GM12878 (cell line): Measurements from ENCODE around the gene DCAF5.

ENCODE experiments used
- ATF7 ChIP-seq: fragments of 450-650 bp; IDR thresholded peaks from 2 replicates; pipeline ENCODE4 v1.6.1; 2016; ENCODE audit warnings: low read depth, mild to moderate bottlenecking
- EZH2 ChIP-seq: IDR thresholded peaks from 2 replicates; pipeline ENCODE4 v1.6.1; 2012; ENCODE audit warnings: low read depth, mild to moderate bottlenecking, control low read depth, inconsistent platforms, low read length, borderline replicate concordance; ENCODE audit not compliant: control insufficient read depth
- REST ChIP-seq: IDR thresholded peaks from 2 replicates; pipeline ENCODE4 v1.6.1; 2012; ENCODE audit warnings: mild to moderate bottlenecking, low read depth, low read length
- SMAD1 ChIP-seq: fragments of 450-650 bp; IDR thresholded peaks from 2 replicates; pipeline ENCODE4 v1.6.1; 2018; ENCODE audit warnings: mild to moderate bottlenecking, low read depth; ENCODE audit not compliant: partially characterized antibody
- TF ChIP-seq, protein P1 (sequence below), 3 experiments: IDR thresholded peaks in 2 of 3; conservative IDR thresholded peaks in 1 of 3; 2 replicates each; pipeline ENCODE4 v1.5.1; 2011; ENCODE audit warnings: low read depth in 3 of 3, low read length in 3 of 3, mild to moderate bottlenecking in 3 of 3, control low read depth in 2 of 3, moderate library complexity in 2 of 3, inconsistent platforms in 1 of 3, mixed read lengths in 1 of 3; ENCODE audit not compliant: control insufficient read depth in 2 of 3, insufficient read depth in 1 of 3; ENCODE audit errors: extremely low read depth in 1 of 3

- TF ChIP-seq, protein P1, sequence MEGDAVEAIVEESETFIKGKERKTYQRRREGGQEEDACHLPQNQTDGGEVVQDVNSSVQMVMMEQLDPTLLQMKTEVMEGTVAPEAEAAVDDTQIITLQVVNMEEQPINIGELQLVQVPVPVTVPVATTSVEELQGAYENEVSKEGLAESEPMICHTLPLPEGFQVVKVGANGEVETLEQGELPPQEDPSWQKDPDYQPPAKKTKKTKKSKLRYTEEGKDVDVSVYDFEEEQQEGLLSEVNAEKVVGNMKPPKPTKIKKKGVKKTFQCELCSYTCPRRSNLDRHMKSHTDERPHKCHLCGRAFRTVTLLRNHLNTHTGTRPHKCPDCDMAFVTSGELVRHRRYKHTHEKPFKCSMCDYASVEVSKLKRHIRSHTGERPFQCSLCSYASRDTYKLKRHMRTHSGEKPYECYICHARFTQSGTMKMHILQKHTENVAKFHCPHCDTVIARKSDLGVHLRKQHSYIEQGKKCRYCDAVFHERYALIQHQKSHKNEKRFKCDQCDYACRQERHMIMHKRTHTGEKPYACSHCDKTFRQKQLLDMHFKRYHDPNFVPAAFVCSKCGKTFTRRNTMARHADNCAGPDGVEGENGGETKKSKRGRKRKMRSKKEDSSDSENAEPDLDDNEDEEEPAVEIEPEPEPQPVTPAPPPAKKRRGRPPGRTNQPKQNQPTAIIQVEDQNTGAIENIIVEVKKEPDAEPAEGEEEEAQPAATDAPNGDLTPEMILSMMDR (IDR thresholded peaks at IDR 0.05 in 2 of 3, conservative IDR thresholded peaks at IDR 0.05 in 1 of 3; ENCODE audit: control insufficient read depth in 2 of 3, extremely low read depth in 1 of 3, insufficient read depth in 1 of 3, low read depth in 3 of 3, low read length in 3 of 3) = no peak
- TF ChIP-seq REST (no peak), SMAD1 (no peak), EZH2 (no peak), ATF7 (no peak)
Measured at GRCh38 chr14:69118305-69118704, 34.6 kb downstream of the DCAF5 start.
